ENCODE results near the gene FGGY.

FGGY gene

DNA sequence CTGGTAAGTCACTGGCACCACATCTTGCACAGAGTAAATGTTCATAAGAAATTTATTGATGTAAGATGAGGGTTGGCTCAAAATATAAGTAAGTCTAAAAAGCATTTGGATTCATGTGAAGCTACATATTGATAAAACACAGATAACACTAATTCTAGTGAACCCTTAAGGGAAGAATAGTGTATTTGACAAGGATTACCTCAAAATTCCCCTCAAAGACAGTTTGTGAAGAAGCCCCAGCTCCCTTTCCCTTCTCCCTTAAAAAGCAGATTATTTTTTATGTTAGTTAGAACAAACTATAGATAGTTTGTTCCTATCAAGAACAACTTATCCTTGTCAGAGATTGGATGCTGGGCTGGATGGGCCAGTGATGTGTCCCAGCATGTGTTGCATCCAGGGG is 10.7 kb downstream of the FGGY start:
- TF ChIP-seq, protein P1, sequence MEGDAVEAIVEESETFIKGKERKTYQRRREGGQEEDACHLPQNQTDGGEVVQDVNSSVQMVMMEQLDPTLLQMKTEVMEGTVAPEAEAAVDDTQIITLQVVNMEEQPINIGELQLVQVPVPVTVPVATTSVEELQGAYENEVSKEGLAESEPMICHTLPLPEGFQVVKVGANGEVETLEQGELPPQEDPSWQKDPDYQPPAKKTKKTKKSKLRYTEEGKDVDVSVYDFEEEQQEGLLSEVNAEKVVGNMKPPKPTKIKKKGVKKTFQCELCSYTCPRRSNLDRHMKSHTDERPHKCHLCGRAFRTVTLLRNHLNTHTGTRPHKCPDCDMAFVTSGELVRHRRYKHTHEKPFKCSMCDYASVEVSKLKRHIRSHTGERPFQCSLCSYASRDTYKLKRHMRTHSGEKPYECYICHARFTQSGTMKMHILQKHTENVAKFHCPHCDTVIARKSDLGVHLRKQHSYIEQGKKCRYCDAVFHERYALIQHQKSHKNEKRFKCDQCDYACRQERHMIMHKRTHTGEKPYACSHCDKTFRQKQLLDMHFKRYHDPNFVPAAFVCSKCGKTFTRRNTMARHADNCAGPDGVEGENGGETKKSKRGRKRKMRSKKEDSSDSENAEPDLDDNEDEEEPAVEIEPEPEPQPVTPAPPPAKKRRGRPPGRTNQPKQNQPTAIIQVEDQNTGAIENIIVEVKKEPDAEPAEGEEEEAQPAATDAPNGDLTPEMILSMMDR (IDR thresholded peaks at IDR 0.05; ENCODE audit: low read depth, low read length), result no peak
- TF ChIP-seq, protein P2, sequence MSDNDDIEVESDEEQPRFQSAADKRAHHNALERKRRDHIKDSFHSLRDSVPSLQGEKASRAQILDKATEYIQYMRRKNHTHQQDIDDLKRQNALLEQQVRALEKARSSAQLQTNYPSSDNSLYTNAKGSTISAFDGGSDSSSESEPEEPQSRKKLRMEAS (IDR thresholded peaks at IDR 0.05; ENCODE audit: low read depth, low read length), result no peak
- TF ChIP-seq POLR2A (IDR thresholded peaks at IDR 0.05; ENCODE audit: extremely low read depth, insufficient read length) (no peak), MYC (IDR thresholded peaks at IDR 0.05; ENCODE audit: low read depth, low read length) (no peak)
- no peak for DNase-seq (ENCODE audit: low read depth)
- H3K4me3 ChIP-seq (ENCODE audit: low read depth, low read length), result no peak overlapping the region

DNA sequence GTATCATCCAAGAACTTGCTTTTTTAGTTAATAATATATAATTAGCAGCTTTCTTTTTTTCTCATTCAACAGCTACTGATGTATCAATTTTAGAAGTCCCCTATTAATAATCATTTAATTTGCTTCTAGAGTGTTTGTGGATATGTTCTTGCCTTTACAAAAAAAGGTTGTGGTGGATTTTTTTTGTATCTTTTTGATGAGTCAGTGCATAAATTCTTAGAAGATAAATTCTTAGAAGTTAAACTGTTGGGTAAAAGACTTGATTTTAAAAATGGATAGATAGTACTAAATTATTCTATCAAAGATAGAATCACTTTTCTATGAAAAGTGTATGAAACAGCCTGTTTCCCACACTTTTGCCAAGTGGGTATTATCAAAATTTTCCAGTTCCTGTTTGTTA is 11.9 kb downstream of the FGGY start:
- no peak for TF ChIP-seq POLR2A (IDR thresholded peaks at IDR 0.05; ENCODE audit: extremely low read depth, insufficient read length)
- TF ChIP-seq, protein P1 (IDR thresholded peaks at IDR 0.05; ENCODE audit: low read depth, low read length), result no peak
- TF ChIP-seq MYC (IDR thresholded peaks at IDR 0.05; ENCODE audit: low read depth, low read length), result no peak
- TF ChIP-seq, protein P2 (IDR thresholded peaks at IDR 0.05; ENCODE audit: low read depth, low read length), result no peak
- no peak for DNase-seq (ENCODE audit: low read depth)
- H3K4me3 ChIP-seq (ENCODE audit: low read depth, low read length), result no peak overlapping the region

DNA sequence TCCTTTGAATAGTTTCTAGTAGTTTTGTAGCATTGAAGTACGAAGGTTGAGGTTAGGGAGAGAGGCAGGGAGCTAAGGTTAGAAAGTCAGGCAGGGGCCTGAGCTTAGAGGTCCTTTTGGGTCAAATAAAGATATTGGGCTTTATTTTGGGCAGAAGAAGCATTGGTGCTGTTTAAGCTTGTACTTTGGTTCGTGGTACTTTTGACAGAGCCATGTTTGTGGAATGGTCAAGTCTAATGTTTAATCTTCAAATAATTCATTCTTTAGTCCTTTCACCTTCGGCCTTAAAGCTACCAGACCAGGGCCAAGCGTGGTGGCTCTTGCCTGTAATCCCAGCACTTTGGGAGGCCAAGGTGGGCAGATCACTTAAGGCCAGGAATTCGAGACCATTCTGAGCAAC is 12.5 kb downstream of the FGGY start:
- TF ChIP-seq MYC (IDR thresholded peaks at IDR 0.05; ENCODE audit: low read depth, low read length), result no peak
- TF ChIP-seq, protein P2 (IDR thresholded peaks at IDR 0.05; ENCODE audit: low read depth, low read length), result no peak
- TF ChIP-seq, protein P1 (IDR thresholded peaks at IDR 0.05; ENCODE audit: low read depth, low read length), result no peak
- no peak overlapping the region for H3K4me3 ChIP-seq (ENCODE audit: low read depth, low read length)
- no peak for DNase-seq (ENCODE audit: low read depth)

DNA sequence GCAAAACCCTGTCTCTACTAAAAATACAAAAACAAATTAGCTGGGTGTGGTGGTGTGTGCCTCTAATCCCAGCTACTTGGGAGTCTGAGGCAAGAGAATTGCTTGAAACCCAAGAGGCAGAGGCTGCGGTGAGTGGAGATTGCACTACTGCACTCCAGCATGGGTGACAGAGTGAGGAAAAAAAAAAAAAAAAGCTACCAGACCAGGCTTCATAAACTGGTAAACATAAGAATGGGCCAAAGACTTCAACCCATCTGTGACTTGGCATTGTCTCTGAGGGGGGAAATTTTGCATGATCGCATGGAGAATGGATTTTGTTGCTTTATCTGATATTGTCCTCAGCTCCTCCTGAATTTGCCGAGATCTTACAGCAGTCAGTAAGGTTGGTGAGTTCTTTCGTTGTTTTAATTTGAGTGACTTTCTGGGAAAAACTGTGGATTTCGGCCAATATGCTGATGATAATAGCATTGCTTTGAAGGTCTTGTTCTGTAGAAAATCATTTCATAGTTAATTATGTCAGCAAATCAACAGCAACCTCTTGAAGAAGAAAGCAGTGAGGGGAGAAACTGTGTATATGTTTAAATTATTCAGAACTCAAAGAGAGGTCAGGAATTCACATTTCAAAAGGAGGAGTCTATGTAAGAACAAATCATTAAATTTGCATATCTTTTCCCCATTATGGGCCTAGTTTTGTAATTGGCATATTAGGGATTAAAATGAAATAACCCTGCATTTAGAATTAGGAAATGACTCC is 13.1 kb downstream of the FGGY start:
- no peak for DNase-seq (ENCODE audit: low read depth)
- TF ChIP-seq, protein P1 (IDR thresholded peaks at IDR 0.05; ENCODE audit: low read depth, low read length), result no peak
- H3K4me3 ChIP-seq (ENCODE audit: low read depth, low read length), result no peak overlapping the region

DNA sequence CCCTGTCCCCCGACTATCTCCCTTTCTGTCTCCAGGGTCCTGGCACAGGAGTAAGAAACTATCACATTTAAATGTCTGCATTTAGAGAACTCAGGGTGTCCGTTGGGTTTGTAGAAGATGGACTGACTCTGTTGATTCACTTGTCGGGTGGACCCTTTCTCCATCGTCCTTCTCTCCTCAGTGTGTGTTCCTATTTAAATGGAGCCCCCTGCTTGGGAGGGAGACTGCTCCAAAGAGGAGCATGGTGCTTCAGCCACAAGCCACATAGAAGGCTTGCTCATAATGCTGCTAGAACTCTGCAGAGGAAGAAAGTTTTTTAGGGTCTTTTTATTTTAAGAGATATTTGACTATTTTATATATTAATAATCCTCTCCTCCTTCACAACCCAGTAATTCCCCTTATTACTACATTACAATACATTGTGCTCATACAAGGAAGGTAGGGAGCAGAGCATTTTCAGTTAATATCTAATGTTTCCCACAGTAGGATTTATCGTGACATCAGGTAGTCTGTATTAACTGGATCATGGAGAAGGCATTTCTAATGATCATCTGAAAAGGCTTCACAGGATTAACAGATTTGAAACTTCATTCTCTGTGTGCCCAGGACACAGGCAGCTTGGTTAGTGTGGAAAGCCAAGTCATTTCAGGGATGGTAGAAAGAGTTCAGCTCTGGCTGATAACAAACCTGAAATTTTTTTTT is 13.8 kb downstream of the FGGY start:
- no peak for TF ChIP-seq POLR2A (IDR thresholded peaks at IDR 0.05; ENCODE audit: extremely low read depth, insufficient read length)
- no peak overlapping the region for H3K4me3 ChIP-seq (ENCODE audit: low read depth, low read length)
- no peak for DNase-seq (ENCODE audit: low read depth)

DNA sequence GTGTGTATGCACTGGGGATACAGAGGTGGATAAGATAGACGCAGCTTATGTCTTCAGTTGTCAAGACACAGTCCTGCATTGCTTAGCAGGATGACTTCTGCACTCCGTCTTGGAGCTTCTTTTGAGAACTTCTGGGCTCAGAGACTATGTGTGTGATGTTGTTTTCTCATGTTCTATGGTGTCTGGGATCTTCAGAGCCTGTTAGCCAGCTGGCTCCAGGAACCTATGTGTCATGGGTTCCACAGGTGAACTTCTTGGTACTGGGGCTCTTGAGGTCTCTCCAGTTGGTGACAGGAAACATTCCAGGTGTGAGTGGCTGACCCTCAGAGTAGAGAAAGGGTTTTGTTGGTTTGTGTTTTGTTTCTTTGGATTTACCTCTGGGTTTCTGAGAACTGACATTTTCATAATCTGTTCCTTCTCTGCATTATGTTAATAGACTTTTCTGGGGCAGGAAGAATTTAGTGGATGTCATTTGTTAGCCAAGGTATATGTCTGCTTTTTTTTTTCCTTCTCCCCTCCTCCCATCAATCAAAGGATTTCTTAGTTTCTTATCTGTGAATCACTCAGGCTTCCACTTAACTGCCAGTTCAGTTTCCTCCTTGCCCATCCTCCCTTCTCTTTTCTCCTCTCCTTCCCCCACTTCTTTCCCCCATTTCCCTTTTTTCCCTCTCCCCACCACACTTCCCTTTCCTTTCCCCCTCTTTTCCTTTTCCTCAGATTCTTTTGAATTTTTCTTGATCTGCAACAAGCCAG is 18.1 kb downstream of the FGGY start:
- TF ChIP-seq, protein P1 (IDR thresholded peaks at IDR 0.05; ENCODE audit: low read depth, low read length), result no peak
- TF ChIP-seq MYC (IDR thresholded peaks at IDR 0.05; ENCODE audit: low read depth, low read length), result no peak
- TF ChIP-seq, protein P2 (IDR thresholded peaks at IDR 0.05; ENCODE audit: low read depth, low read length), result no peak
- TF ChIP-seq POLR2A (IDR thresholded peaks at IDR 0.05; ENCODE audit: extremely low read depth, insufficient read length), result no peak
- no peak overlapping the region for H3K4me3 ChIP-seq (ENCODE audit: low read depth, low read length)
- no peak for DNase-seq (ENCODE audit: low read depth)
